ENCODE data around the gene GCSAM.
A peak's percentile ranks its signal among the peaks of the same experiment; 100 is the strongest.

GCSAM gene

GRCh38 chr3:112117415-112117814 is 15.6 kb downstream of the GCSAM start:
- Histone ChIP-seq H3F3A (ENCODE audit: insufficient read depth) (peaks cover 91% of the 10 kb centered on the region), H3K79me2 (ENCODE audit: insufficient read depth, low read length) (no peaks in the 10 kb centered on the region), H3K9me3 (ENCODE audit: insufficient read depth, low read length) (no peaks in the 10 kb centered on the region), H3K4me3 (ENCODE audit: insufficient read depth, low read length, poor library complexity, severe bottlenecking) (peak overlapping the region; percentile 41), H2AFZ (ENCODE audit: low read depth, low read length, severe bottlenecking) (no peak overlapping the region), H3K36me3 (ENCODE audit: low read length) (no peaks in the 10 kb centered on the region), H3K27me3 (ENCODE audit: low read length) (no peaks in the 10 kb centered on the region), H3K27ac (ENCODE audit: low read depth, low read length) (peak overlapping the region; percentile 99), H4K20me1 (ENCODE audit: low read depth, low read length) (no peaks in the 10 kb centered on the region), H3K9me2 (replicated peaks; ENCODE audit: insufficient read depth, low read length) (no peaks in the 10 kb centered on the region), H3K4me2 (ENCODE audit: low read depth, low read length, poor library complexity, severe bottlenecking) (peak overlapping the region; percentile 85), H3K9ac (ENCODE audit: low read length) (peak overlapping the region; percentile 68)
- TF ChIP-seq EZH2phosphoT487 (conservative IDR thresholded peaks at IDR 0.05; ENCODE audit: low read length) = no peak

GRCh38 chr3:112116748-112117186 is 16.3 kb downstream of the GCSAM start:
- H3K9me3 ChIP-seq (ENCODE audit: insufficient read depth, low read length) = no peaks in the 10 kb centered on the region
- no peaks in the 10 kb centered on the region for H3K9me2 ChIP-seq (replicated peaks; ENCODE audit: insufficient read depth, low read length)
- peak overlapping the region; percentile 68 for H3K9ac ChIP-seq (ENCODE audit: low read length)
- H3F3A ChIP-seq (ENCODE audit: insufficient read depth) = peaks cover 84% of the 10 kb centered on the region
- no peaks in the 10 kb centered on the region for H4K20me1 ChIP-seq (ENCODE audit: low read depth, low read length)
- H3K27ac ChIP-seq (ENCODE audit: low read depth, low read length) = peak overlapping the region; percentile 99
- no peak for TF ChIP-seq EZH2phosphoT487 (conservative IDR thresholded peaks at IDR 0.05; ENCODE audit: low read length)
- no peak for TF ChIP-seq CTCF (IDR thresholded peaks at IDR 0.05; ENCODE audit: insufficient read depth, low read length, poor library complexity, severe bottlenecking)
- no peak overlapping the region for H2AFZ ChIP-seq (ENCODE audit: low read depth, low read length, severe bottlenecking)
- H3K36me3 ChIP-seq (ENCODE audit: low read length) = no peaks in the 10 kb centered on the region
- H3K79me2 ChIP-seq (ENCODE audit: insufficient read depth, low read length) = no peaks in the 10 kb centered on the region
- peak overlapping the region; percentile 85 for H3K4me2 ChIP-seq (ENCODE audit: low read depth, low read length, poor library complexity, severe bottlenecking)
- no peaks in the 10 kb centered on the region for H3K27me3 ChIP-seq (ENCODE audit: low read length)
- peak overlapping the region; percentile 41 for H3K4me3 ChIP-seq (ENCODE audit: insufficient read depth, low read length, poor library complexity, severe bottlenecking)

GRCh38 chr3:112115806-112116383 is 17.2 kb downstream of the GCSAM start:
- peak overlapping the region; percentile 85 for H3K4me2 ChIP-seq (ENCODE audit: low read depth, low read length, poor library complexity, severe bottlenecking)
- H4K20me1 ChIP-seq (ENCODE audit: low read depth, low read length) = no peaks in the 10 kb centered on the region
- peak overlapping the region; percentile 68 for H3K9ac ChIP-seq (ENCODE audit: low read length)
- H3K4me3 ChIP-seq (ENCODE audit: insufficient read depth, low read length, poor library complexity, severe bottlenecking) = peak overlapping the region; percentile 34
- peak overlapping the region; percentile 99 for H3K27ac ChIP-seq (ENCODE audit: low read depth, low read length)
- H3K9me3 ChIP-seq (ENCODE audit: insufficient read depth, low read length) = no peaks in the 10 kb centered on the region
- TF ChIP-seq CTCF (IDR thresholded peaks at IDR 0.05; ENCODE audit: insufficient read depth, low read length, poor library complexity, severe bottlenecking) (peak; percentile 16), EZH2phosphoT487 (conservative IDR thresholded peaks at IDR 0.05; ENCODE audit: low read length) (no peak)
- H3K9me2 ChIP-seq (replicated peaks; ENCODE audit: insufficient read depth, low read length) = no peaks in the 10 kb centered on the region
- H3K27me3 ChIP-seq (ENCODE audit: low read length) = no peaks in the 10 kb centered on the region
- no peaks in the 10 kb centered on the region for H3K79me2 ChIP-seq (ENCODE audit: insufficient read depth, low read length)
- peaks cover 76% of the 10 kb centered on the region for H3F3A ChIP-seq (ENCODE audit: insufficient read depth)
- no peak overlapping the region for H2AFZ ChIP-seq (ENCODE audit: low read depth, low read length, severe bottlenecking)
- H3K36me3 ChIP-seq (ENCODE audit: low read length) = no peaks in the 10 kb centered on the region

- H3K36me3 ChIP-seq (ENCODE audit: low read length) = no peaks in the 10 kb centered on the region
- peak overlapping the region; percentile 28 for H3K4me3 ChIP-seq (ENCODE audit: insufficient read depth, low read length, poor library complexity, severe bottlenecking)
- TF ChIP-seq CTCF (IDR thresholded peaks at IDR 0.05; ENCODE audit: insufficient read depth, low read length, poor library complexity, severe bottlenecking) (no peak), EZH2phosphoT487 (conservative IDR thresholded peaks at IDR 0.05; ENCODE audit: low read length) (no peak)
- H3K9me2 ChIP-seq (replicated peaks; ENCODE audit: insufficient read depth, low read length) = no peaks in the 10 kb centered on the region
- H3K4me2 ChIP-seq (ENCODE audit: low read depth, low read length, poor library complexity, severe bottlenecking) = peak overlapping the region; percentile 85
- no peaks in the 10 kb centered on the region for H3K9me3 ChIP-seq (ENCODE audit: insufficient read depth, low read length)
- H3K79me2 ChIP-seq (ENCODE audit: insufficient read depth, low read length) = no peaks in the 10 kb centered on the region
- H3F3A ChIP-seq (ENCODE audit: insufficient read depth) = peaks cover 71% of the 10 kb centered on the region
- no peaks in the 10 kb centered on the region for H3K27me3 ChIP-seq (ENCODE audit: low read length)
- no peaks in the 10 kb centered on the region for H4K20me1 ChIP-seq (ENCODE audit: low read depth, low read length)
- H3K27ac ChIP-seq (ENCODE audit: low read depth, low read length) = peak overlapping the region; percentile 99
- no peak overlapping the region for H2AFZ ChIP-seq (ENCODE audit: low read depth, low read length, severe bottlenecking)
- H3K9ac ChIP-seq (ENCODE audit: low read length) = peak overlapping the region; percentile 68
These were observed 17.8 kb downstream of the GCSAM start for GRCh38 chr3:112115161-112115739.

Data from SU-DHL-6 (cell line).